M059J (cell line): ENCODE measurements around the gene EEF1AKMT1. TPM values are rescaled to one million over a fixed set of nuclear protein-coding genes. Genes with fewer than 3 reads are reported as not detected.

Experiments
- DNase-seq: peaks from one replicate; pipeline ENCODE4 v3.0.0-alpha.2; 2012; ENCODE audit warnings: low read depth
- total RNA-seq: library from RNA; depleted of rRNA; stranded (reverse); fragments of >200 nt; shearing (Covaris generic); gene quantifications from 2 replicates; pipeline ENCODE4 v1.2.3, GENCODE V29; 2014

EEF1AKMT1 gene
- total RNA-seq, 1 experiment from 2014 or later, result 7.7 TPM

DNA sequence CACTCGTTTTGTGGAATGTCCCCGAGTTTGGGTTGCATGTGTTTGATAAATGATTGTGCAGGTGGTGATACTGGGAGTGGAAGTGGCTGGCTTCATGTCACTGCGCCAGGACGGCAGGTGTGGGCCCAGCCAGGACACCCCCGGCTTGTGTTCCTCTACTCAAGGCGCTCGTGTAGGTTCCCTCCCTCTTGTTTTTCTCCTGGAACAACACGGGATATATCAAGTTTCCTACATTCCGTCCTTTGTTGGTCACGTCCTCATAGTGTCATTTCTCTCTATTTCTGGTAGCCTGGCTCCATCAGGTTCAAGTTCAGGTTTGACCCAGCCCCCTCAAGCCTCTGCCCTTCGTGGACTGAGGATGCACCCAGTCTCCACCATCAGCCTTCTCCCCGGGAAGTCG, 54.0 kb downstream of the EEF1AKMT1 start:
- DNase-seq, result no peak

DNA sequence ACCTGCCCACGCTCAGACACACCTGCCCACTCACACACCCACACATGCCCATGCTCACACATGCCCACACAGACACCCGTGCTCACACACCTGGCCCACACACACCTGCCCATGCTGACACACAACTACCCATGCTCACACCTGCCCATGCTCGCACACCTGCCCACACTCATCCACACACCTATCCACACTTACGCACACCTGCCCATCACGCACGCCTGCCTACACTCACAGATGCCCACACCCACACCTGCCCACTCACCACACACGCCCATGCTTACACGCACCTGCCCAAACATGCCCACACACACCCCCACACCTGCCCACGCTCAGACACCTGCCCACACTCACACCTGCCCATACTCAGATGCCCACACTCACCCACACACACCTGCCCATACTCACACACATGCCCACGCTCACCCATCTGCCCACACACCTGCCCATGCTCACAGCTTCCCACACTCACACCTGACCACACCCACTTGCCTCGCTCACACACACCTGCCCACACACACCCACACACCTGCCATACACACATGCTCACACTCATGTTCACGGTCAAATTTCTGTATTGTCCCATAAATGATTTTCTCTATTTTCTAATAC, 54.7 kb downstream of the EEF1AKMT1 start:
- no peak for DNase-seq

DNA sequence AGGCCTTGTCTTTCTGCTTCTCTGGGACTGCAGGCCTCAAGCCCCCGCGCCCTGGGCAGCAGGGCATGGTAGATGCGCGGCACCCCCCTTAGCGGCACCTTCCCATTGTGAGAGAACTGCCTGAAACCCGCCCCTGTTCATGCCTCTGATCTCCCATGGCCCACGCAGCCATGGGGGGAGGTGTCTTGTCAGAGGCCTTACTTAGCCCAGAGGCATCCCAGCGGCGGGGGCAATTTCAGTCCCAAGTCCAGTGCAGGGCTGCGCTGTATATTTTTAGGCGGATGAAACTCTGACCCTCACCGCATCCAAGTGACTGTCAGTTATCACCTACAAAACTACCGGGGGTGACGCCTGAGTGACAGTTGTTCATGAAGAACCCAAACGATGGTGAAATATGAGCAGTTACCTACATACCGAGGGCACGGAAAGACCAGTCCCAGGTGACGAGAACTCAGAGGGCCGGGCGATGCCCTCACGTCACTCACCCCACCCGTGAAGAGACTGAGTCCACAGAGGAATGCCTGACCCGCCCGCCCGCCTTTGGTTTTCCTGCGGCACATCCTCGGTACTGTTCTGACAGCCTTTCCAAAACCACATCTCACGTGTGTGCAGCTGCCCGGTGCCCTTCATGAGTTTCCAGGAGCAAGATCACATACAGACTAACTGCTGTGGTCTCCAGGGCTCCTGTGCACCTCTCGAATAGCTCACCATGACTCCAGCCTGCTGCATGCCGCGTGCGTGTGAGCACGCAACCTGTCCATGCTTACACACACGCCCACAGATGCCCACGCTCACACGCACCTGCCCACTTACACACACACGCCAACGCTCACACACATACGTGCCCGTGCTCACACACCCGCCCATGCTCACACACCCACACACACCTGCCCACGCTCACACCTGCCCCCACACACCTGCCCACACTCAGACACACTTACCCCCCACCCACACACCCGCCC, 55.9 kb downstream of the EEF1AKMT1 start:
- DNase-seq, result no peak

- DNase-seq, result no peak
Measured at GRCh38 chr13:20716951-20717350, 56.8 kb downstream of the EEF1AKMT1 start.

DNA sequence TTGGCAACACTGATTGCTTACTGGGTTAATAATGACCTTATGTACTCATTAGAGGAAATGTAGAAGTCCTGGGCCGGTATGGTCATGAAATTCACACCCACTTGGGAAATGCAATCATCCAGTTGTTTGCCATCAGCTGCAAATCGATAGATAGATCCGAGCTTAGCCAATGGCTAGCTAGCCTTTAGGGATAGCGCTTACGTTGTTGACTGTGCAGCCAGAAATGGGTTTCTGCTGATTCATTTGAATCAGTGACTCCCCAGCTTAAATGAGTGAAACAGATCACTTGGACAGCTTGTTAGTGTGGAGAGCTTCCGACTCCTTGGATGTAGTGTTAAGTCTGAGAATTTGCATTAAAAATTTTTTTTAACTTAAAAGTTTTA, 58.4 kb downstream of the EEF1AKMT1 start:
- no peak for DNase-seq

DNA sequence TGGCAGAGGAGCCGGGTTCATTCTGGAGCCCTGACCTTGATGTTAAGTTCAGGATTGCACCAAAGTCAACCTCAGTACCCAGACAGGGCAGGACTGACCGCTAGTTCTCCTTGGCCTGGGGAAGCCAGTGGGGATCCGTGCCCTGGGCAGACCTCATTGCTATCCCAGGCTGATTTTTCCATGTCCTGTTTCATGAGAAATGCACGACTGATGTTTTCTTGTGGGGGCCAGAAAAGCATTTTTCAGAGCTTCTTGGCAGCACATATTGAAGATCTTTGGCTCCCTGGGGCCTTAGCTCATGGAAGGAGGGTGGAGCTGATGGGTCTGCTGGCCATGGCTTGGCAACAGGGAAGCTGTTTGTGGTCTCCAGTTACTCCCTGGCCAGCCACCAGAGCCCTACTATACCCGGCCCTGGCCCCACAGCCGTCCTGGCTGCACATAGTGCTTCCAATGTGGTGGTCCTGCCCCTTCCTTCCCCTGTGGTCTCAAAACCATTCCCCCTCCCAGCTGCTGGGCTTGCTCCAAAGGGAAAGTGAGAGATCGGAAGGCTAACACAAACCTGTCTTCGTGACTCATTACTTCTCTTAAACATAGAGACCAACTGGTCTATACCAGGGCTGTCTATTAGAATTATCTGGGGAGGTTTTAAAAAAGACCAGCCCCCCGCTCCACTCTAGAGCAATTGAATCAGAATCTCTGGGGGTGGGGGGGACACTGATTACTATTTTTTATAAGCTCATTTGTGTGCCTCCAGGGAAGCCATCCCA, 59.0 kb downstream of the EEF1AKMT1 start:
- DNase-seq, result peak; percentile 60

DNA sequence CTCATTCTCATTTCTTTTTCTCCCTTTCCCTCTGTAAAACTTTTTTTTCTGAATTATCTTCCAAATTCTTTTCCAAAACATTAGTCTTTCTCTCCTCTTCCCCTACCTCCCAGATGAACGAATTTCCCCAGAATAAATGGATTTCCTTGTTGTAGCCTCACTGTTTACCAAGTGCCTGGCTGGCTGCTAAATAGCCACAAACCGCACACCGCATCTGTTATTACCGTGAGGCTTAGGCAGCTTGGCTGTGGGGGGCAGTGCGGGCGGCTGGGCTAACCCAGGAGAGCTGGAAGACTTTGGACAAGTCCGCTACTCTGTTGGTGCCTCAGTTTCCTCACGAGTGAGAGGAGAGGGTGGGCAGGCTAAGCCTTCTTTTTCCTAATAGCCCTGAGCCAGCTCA, 59.6 kb downstream of the EEF1AKMT1 start:
- peak; percentile 65 for DNase-seq

- DNase-seq, result peak; percentile 83
Measured at GRCh38 chr13:20713751-20714150, 60.0 kb downstream of the EEF1AKMT1 start.

DNA sequence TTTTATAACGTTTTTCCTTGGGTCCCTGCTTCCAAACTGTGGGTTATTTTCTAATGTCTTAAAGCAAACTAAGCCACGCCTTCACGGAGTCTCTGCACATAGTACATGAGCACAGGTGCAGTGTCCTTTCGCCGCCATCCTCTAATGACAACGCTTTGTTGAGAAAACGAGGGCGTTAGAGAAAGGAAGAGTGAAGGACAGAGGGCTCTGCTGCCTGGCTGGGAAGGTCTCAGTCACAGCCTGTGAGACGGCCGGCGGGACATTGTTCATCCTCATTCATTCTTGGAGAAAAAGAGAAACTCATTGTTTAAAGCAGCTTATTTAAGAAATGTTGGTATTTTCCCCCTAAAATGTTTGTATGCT, 60.8 kb downstream of the EEF1AKMT1 start:
- DNase-seq, result no peak

DNA sequence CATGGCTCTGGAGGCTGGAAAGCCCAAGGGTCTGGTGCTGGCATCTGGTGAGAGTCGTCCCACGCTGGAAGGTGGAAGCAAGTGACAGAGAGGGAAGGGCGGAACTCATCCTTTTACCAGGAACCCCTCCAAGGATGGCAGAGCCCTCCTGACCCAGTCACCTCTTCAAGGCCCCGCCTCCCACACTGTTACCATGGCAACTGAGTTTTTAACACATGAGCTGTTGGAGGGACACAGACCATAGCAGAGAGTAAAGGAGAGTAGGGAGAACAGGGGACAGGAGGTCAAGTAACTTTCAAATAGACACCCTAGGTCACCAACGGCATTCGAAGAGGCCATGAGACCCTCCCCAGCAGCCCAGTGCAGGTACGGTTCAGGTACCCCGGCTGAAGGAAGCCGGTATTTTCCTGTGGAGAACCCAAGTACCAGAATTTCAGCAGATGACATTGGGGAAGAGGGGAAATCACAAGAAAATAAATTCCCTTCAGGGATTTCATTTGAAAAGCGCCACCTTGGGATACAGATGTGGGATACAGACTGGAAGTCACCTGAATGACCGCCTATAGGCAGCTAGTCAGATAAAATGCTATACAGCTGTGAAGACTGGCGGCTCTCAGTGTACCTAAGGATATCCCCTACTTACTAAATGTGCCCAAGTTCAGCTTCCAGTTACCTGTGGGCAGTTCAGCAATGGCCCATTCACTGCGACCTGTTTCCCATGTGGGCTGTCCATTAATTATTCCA, 62.3 kb downstream of the EEF1AKMT1 start:
- peak; percentile 45 for DNase-seq

DNA sequence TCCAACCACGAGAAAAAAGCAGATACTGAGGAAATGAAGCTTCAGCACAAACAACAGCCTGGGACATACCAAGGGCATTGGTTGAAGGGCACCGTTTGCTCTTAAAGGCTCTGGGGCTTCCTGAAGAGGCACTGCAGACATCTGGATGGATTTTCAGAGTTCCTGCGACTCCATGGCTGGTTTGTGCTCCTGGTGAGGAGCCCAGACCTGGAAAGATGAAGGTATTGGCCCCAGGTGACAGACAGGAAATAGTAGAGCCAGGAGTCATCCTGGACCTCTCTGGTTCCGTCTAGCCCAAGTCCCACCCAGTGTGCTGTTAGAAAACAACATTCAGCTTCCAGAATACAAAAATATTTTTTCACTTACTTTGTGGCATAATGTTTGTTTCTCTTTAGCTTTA, 64.0 kb downstream of the EEF1AKMT1 start:
- no peak for DNase-seq

- DNase-seq, result no peak
Measured at GRCh38 chr13:20709369-20709768, 64.4 kb downstream of the EEF1AKMT1 start.

DNA sequence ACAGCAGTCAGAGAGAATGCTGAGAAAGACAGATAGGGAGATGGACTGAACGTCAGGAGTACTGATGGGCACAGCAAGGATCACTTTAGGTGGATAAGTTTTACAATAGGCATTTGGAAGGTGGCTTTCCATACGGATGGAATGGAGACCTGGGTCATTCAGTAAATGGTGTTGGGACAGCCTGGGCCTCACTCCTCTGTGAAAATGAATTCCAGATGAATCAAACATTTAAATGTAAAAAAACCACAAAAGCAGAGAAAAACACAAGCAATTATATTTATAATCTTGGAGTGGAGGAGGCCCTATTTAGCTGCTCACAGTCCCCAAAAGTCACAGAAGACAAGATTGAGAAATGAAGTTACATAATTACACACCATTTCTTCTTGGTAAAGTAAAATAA, 65.5 kb downstream of the EEF1AKMT1 start:
- DNase-seq, result no peak

DNA sequence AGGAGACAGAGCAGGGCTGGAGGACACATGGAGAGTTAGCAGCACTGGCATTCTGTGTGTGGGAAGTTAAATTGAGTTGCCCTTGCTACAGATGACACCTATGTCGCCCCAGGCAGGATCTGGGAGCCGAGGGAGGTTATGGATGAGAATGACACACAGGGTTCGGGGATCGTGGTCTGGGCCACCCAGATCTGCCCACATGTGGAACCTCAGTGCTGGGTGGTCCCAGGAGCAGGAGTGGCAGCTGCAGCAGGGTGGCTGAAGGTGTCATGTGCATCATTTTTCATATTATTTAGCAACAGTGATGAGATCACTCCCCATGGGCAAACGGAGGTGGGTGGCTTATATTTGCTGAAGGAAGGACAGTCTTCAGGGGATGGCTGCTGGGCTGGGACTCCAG, 67.1 kb downstream of the EEF1AKMT1 start:
- DNase-seq, result no peak

DNA sequence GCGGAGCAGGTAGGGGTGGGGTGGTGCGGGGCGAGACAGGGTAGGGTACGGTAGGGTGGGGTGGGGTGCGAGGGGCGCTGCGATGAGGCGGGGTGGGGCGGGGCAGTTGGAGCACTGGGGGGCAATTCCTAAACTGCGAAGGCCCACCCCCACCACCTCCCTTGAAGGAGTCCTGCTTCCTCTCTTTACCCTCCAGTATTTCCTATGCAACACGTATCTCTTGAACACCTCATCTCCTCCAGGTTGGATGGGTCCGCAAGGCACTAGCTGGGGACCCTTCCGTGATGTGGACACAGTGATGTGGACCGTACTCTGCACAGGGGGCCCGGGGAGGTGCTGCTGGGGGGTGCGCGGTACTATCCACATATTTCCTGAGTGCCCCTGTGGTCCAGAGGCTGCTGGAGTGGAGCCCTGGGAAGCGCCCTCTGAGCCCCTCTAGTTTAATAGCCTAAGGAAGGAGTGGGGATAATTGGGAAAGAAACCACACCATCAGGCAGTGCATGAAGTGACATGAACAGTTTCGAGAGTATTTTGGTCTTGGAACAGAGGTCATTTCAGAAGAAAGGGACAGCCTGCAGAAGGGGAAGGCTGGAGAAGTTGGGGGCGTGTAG, 69.2 kb downstream of the EEF1AKMT1 start:
- DNase-seq, result no peak

DNA sequence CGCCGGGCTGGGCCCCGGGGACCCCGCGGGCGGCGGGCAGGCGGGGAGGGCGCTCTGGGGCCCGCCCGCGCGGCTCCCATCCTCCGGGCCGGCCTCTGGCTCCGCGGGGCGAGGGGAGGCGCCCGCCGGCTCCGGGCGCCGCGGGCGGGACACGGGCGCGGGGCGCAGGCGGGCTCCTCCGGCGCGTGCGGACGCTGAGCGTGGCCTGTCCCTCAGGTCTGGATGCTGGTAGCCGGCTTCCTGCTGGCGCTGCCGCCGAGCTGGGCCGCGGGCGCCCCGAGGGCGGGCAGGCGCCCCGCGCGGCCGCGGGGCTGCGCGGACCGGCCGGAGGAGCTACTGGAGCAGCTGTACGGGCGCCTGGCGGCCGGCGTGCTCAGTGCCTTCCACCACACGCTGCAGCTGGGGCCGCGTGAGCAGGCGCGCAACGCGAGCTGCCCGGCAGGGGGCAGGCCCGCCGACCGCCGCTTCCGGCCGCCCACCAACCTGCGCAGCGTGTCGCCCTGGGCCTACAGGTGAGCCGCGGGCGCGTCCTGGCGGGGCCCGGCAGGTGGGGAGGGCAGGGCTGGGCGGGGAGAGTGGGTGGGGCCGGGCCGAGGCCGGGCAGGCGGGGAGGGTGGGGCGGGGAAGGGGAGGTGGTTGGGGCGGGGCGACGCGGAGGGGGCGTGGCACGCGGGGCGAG, 69.8 kb downstream of the EEF1AKMT1 start:
- DNase-seq, result peak; percentile 65

GRCh38 chr13:20702915-20703779, 70.6 kb downstream of the EEF1AKMT1 start, which contains the start of gene IL17D:
TSS of gene IL17D (plus strand) at chr13:20703699. CDS start at chr13:20704002, 303 bp downstream.
- peak; percentile 16 for DNase-seq

- no peak for DNase-seq
Measured at GRCh38 chr13:20702530-20702914, 71.2 kb downstream of the EEF1AKMT1 start.

GRCh38 chr13:20701461-20701860, 72.3 kb downstream of the EEF1AKMT1 start:
- no peak for DNase-seq

DNA sequence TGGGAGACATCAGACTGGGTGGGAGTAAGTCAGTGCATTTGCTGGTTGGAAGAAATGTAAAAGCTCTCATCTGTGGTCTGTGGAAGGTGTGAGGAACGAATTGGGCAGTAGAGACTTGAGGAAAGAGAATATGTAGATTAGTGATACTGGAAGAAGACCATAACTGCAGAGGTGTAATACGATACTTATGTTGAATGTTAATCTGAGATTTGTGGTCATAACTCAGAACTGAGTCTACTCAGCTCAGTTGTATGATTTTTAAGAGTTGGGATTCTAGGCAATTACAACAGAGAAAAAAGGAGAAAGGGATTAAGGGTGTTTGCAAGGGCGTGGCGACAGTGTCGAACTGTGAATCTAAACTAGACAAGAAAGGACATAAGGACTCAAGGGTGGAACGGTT, 73.5 kb downstream of the EEF1AKMT1 start:
- no peak for DNase-seq
